PC-3 (cell line): ENCODE data around the gene OR12D3. TPM values are rescaled to one million over a fixed set of nuclear protein-coding genes. Genes with fewer than 3 reads are reported as not detected.

Experiments used
- ATAC-seq: fragments of 200-7000 bp; cut with Tn5 transposase; 2 replicates; pipeline ENCODE4 v1.9.1; 2020; ENCODE audit warnings: mild to moderate bottlenecking, moderate library complexity
- Bru-seq: library from RNA; stranded (reverse); fragments of 400-500 nt; gene quantifications from one replicate; lab custom pipeline; 2021; lab: Mats Ljungman, UMichigan
- BruChase-seq, 2 experiments: library from RNA; stranded (reverse); fragments of 400-500 nt; gene quantifications; one replicate each; lab custom pipeline; 2021; lab: Mats Ljungman, UMichigan
- BruUV-seq: library from RNA; stranded (reverse); fragments of 400-500 nt; replicated peaks from 2 replicates; lab custom pipeline; 2021; lab: Mats Ljungman, UMichigan
- CTCF ChIA-PET: fragments of 300-600 bp; sonication (Branson Sonifier 250); formaldehyde crosslinking; loops from one replicate; lab custom pipeline; 2022; ENCODE audit warnings: antibody characterized with exemption; lab: Charles Lee
- POLR2A ChIA-PET: fragments of 300-600 bp; sonication (Branson Sonifier 250); formaldehyde crosslinking; loops from one replicate; lab custom pipeline; 2022; ENCODE audit warnings: antibody characterized with exemption; ENCODE audit not compliant: unreplicated experiment; lab: Charles Lee
- DNase-seq: peaks from one replicate; pipeline ENCODE4 v3.0.0-alpha.2; 2015
- H2AFZ ChIP-seq: fragments of 300-600 bp; sonication (generic); 2 replicates; pipeline ENCODE4 v1.6.0; 2016; ENCODE audit warnings: antibody characterized with exemption, low read length
- H3F3A ChIP-seq: fragments of 300-600 bp; sonication (generic); one replicate; pipeline ENCODE4 v1.6.0; 2017; ENCODE audit warnings: antibody characterized with exemption, low read length, control low read depth, mild to moderate bottlenecking; ENCODE audit not compliant: unreplicated experiment
- H3K27ac ChIP-seq: fragments of 300-600 bp; sonication (generic); 2 replicates; pipeline ENCODE4 v1.5.1; 2016; ENCODE audit warnings: mild to moderate bottlenecking, low read length
- H3K27me3 ChIP-seq: fragments of 300-600 bp; sonication (generic); 2 replicates; pipeline ENCODE4 v1.6.1; 2016; ENCODE audit warnings: low read length, mixed read lengths
- H3K36me3 ChIP-seq: fragments of 300-600 bp; sonication (generic); 2 replicates; pipeline ENCODE4 v1.6.1; 2016; ENCODE audit warnings: low read depth, mixed run types, low read length, mixed read lengths
- H3K4me1 ChIP-seq: fragments of 300-600 bp; sonication (generic); 2 replicates; pipeline ENCODE4 v1.5.1; 2016; ENCODE audit warnings: low read length; ENCODE audit not compliant: insufficient read depth
- H3K4me2 ChIP-seq: fragments of 300-600 bp; sonication (generic); 2 replicates; pipeline ENCODE4 v1.6.0; 2016; ENCODE audit warnings: low read length
- H3K4me3 ChIP-seq: fragments of 300-600 bp; sonication (generic); 2 replicates; pipeline ENCODE4 v1.5.1; 2016; ENCODE audit warnings: mild to moderate bottlenecking, low read length, mixed read lengths
- H3K79me2 ChIP-seq: fragments of 300-600 bp; sonication (generic); 2 replicates; pipeline ENCODE4 v1.6.1; 2017; ENCODE audit warnings: low read length, mixed read lengths
- H3K9ac ChIP-seq: fragments of 300-600 bp; sonication (generic); 2 replicates; pipeline ENCODE4 v1.6.0; 2016; ENCODE audit warnings: mild to moderate bottlenecking, low read length
- H3K9me2 ChIP-seq: fragments of 300-600 bp; sonication (generic); replicated peaks from 2 replicates; pipeline ENCODE4 v1.6.1; 2016; ENCODE audit warnings: mixed run types, low read length, mixed read lengths
- H3K9me3 ChIP-seq: fragments of 300-600 bp; sonication (generic); 2 replicates; pipeline ENCODE4 v1.6.1; 2016; ENCODE audit warnings: low read length, mixed read lengths
- H4K20me1 ChIP-seq: fragments of 300-600 bp; sonication (generic); 2 replicates; pipeline ENCODE4 v1.6.1; 2016; ENCODE audit warnings: low read length, mixed read lengths
- CTCF ChIP-seq: fragments of 300-600 bp; sonication (generic); conservative IDR thresholded peaks from 2 replicates; pipeline ENCODE4 v1.5.1; 2017; ENCODE audit warnings: antibody characterized with exemption, low read depth, mild to moderate bottlenecking, low read length
- EZH2 ChIP-seq: fragments of 300-600 bp; sonication (generic); IDR thresholded peaks from one replicate; pipeline ENCODE4 v1.6.1; 2017; ENCODE audit warnings: antibody characterized with exemption, mild to moderate bottlenecking, low read length; ENCODE audit not compliant: unreplicated experiment
- EZH2phosphoT487 ChIP-seq: fragments of 300-600 bp; sonication (generic); IDR thresholded peaks from 2 replicates; pipeline ENCODE4 v1.6.1; 2018; ENCODE audit warnings: mild to moderate bottlenecking, antibody characterized with exemption, low read length, borderline replicate concordance
- intact Hi-C: fragments of 100-400 bp; cut with micrococcal nuclease; formaldehyde crosslinking; loops from 2 replicates; pipeline ENCODE4 v1.9.0; 2023
- long read RNA-seq: library from polyadenylated mRNA; unstranded; transcript quantifications from one replicate; pipeline ENCODE4 v2.0.0, GENCODE V29; 2021; ENCODE audit not compliant: unreplicated experiment
- total RNA-seq: library from RNA; depleted of rRNA; stranded (reverse); fragments of >200 nt; gene quantifications from 2 replicates; pipeline ENCODE4 v1.2.3, GENCODE V29; 2014; rRNA removed

OR12D3 gene
- total RNA-seq (not detected in 2 replicates), Bru-seq, nascent RNA (not detected), BruChase-seq, experiment 1, labeled RNA remaining after a 6-hour chase (not detected), BruChase-seq, experiment 2, labeled RNA remaining after a 2-hour chase (not detected)
- long read RNA-seq: 0 reads

GRCh38 chr6:29375191-29375590 is at the start of gene OR12D3:
Gene OR12D3, minus strand, starts transcription at chr6:29375291. Its CDS starts 4 bp downstream, at chr6:29375287.
- Histone ChIP-seq H3K27me3 (peaks cover 25% of the 10 kb centered on the region; the same call in 1 of the 2 replicates), H3K9me2 (no peaks in the 10 kb centered on the region), H4K20me1 (no peaks in the 10 kb centered on the region), H3K9ac (no peak within 1 kb of the TSS), H3K4me1 (no peaks in the 10 kb centered on the region), H3K4me3 (no peak within 1 kb of the TSS), H2AFZ (no peak within 1 kb of the TSS), H3K9me3 (no peaks in the 10 kb centered on the region), H3K36me3 (no peaks in the 10 kb centered on the region), H3K4me2 (no peak within 1 kb of the TSS), H3K27ac (no peak within 1 kb of the TSS), H3F3A (no peaks in the 10 kb centered on the region), H3K79me2 (no peaks in the 10 kb centered on the region)
- no peak for TF ChIP-seq CTCF
- TF ChIP-seq EZH2phosphoT487: no peak
- TF ChIP-seq EZH2: no peak
- no TSS peak for BruUV-seq
- ChIA-PET POLR2A (no interaction called here), CTCF (no interaction called here)
- no peak for ATAC-seq
- DNase-seq: no peak
- intact Hi-C loops: no loop called here

- H3K9me2 ChIP-seq: no peaks in the 10 kb centered on the region
- no peak for ATAC-seq
- no peak overlapping the region for H3K4me3 ChIP-seq
- no peak overlapping the region for H3K9ac ChIP-seq
- TF ChIP-seq EZH2: no peak
- H3K9me3 ChIP-seq: no peaks in the 10 kb centered on the region
- no peak overlapping the region for H2AFZ ChIP-seq
- intact Hi-C loops: no loop called here
- H3F3A ChIP-seq: no peaks in the 10 kb centered on the region
- no peak overlapping the region for H3K27ac ChIP-seq
- H3K4me2 ChIP-seq: no peak overlapping the region
- H3K4me1 ChIP-seq: no peaks in the 10 kb centered on the region
- no peaks in the 10 kb centered on the region for H3K79me2 ChIP-seq
- CTCF ChIA-PET: no interaction called here
- BruUV-seq: no TSS peak
- H3K36me3 ChIP-seq: no peaks in the 10 kb centered on the region
- POLR2A ChIA-PET: no interaction called here
- H3K27me3 ChIP-seq: peaks cover 44% of the 10 kb centered on the region
- no peaks in the 10 kb centered on the region for H4K20me1 ChIP-seq
- DNase-seq: no peak
These were observed 49.5 kb upstream of the OR12D3 start for GRCh38 chr6:29424575-29424974.

- no peak for ATAC-seq
- H3K27me3 ChIP-seq: peaks cover 40% of the 10 kb centered on the region
These were observed 49.1 kb upstream of the OR12D3 start for GRCh38 chr6:29424168-29424567.

More at GRCh38 chr6:29424168-29424567, 49.1 kb upstream of the OR12D3 start:
- H3K4me3 ChIP-seq: no peak overlapping the region
- H3K9me3 ChIP-seq: no peaks in the 10 kb centered on the region
- H3K4me1 ChIP-seq: no peaks in the 10 kb centered on the region
- H3F3A ChIP-seq: no peaks in the 10 kb centered on the region
- H3K79me2 ChIP-seq: no peaks in the 10 kb centered on the region
- H4K20me1 ChIP-seq: no peaks in the 10 kb centered on the region
- TF ChIP-seq EZH2 (no peak), CTCF (no peak), EZH2phosphoT487 (no peak)
- ChIA-PET POLR2A (no interaction called here), CTCF (no interaction called here)
- intact Hi-C loops: no loop called here
- H3K4me2 ChIP-seq: no peak overlapping the region
- H3K36me3 ChIP-seq: no peaks in the 10 kb centered on the region
- no peaks in the 10 kb centered on the region for H3K9me2 ChIP-seq
- BruUV-seq: no TSS peak
- no peak for DNase-seq
- no peak overlapping the region for H3K9ac ChIP-seq
- H2AFZ ChIP-seq: no peak overlapping the region
- H3K27ac ChIP-seq: no peak overlapping the region
